Right lobe of liver (tissue), 4 donors: Measurements from ENCODE around the gene GOSR2.

Experiments used
- POLR2A ChIP-seq: fragments of 450-650 bp; IDR thresholded peaks from one replicate; pipeline ENCODE4 v1.6.1; 2017; ENCODE audit warnings: antibody characterized with exemption, mild to moderate bottlenecking
- TF ChIP-seq, protein P1 (sequence below), 4 donors: fragments of 200-600 bp in 3 of 4; fragments of 450-650 bp in 1 of 4; IDR thresholded peaks; one replicate each; pipeline versions ENCODE4 v1.5.1 to v1.8.0; 2016 to 2022; ENCODE audit warnings: antibody characterized with exemption in 4 of 4, mild to moderate bottlenecking in 2 of 4
- donor health status: DM: no; HTN: no; CAD: no.
- donor health status: DM: no; HTN: no; CAD: no.
- donor health status: DM: no; HTN: yes; CAD: no.

DNA sequence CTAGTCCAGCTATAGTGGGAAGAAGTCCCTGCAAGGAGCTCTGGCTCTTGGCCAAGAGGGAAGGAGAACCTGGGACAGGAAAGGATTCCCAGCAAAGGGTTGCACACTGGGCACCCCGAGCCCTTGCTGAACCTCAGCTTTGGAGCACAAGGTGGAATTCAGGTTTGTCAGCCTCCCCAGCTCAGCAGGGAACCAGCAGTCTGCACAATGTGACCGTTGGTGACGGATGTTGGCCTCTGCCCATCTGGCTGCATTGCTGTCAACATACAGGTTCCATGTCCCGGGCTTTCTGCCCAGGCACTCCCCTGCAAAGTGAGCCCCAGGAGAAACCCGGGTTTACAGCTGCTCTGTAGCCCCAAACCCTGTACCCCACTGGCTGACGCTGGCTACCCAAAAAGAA, 49.4 kb downstream of the GOSR2 start:
- TF ChIP-seq, protein P1, sequence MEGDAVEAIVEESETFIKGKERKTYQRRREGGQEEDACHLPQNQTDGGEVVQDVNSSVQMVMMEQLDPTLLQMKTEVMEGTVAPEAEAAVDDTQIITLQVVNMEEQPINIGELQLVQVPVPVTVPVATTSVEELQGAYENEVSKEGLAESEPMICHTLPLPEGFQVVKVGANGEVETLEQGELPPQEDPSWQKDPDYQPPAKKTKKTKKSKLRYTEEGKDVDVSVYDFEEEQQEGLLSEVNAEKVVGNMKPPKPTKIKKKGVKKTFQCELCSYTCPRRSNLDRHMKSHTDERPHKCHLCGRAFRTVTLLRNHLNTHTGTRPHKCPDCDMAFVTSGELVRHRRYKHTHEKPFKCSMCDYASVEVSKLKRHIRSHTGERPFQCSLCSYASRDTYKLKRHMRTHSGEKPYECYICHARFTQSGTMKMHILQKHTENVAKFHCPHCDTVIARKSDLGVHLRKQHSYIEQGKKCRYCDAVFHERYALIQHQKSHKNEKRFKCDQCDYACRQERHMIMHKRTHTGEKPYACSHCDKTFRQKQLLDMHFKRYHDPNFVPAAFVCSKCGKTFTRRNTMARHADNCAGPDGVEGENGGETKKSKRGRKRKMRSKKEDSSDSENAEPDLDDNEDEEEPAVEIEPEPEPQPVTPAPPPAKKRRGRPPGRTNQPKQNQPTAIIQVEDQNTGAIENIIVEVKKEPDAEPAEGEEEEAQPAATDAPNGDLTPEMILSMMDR (IDR thresholded peaks at IDR 0.05), result no peak
- TF ChIP-seq POLR2A, result no peak
